ENCODE results near the gene STRN. TPM values are rescaled to one million over a fixed set of nuclear protein-coding genes. Genes with fewer than 3 reads are reported as not detected.

STRN gene
- total RNA-seq, 1 donor from 2014 or later = 24.7 TPM

DNA sequence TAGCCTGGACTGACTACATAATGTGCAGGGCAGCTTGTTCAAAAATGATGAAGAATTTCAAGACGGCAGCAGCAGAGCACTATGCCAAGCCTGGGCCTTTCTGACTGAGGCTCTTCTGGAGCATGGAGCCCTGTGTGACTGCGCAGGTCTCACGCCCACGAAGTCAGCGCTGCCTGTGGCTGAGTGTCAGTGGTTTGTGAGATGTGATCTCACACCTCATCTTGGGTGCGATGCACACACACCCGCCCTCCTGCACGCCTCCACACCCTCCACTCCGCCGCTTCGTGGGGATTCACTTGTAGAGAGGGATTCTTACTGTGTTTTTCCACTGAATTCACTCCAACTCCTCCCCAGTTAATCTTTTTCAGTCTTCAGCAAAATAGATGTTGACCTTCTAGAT lies 166.0 kb downstream of the STRN start:
- ATAC-seq (ENCODE audit: low read depth) (no peak), DNase-seq (no peak)
- Mint-ChIP-seq H3K9me3 (no peaks in the 10 kb centered on the region), H3K36me3 (ENCODE audit: low read depth) (no peaks in the 10 kb centered on the region), H3K4me3 (no peak overlapping the region), H3K4me1 (no peaks in the 10 kb centered on the region), H3K27ac (no peak overlapping the region), H3K27me3 (peaks cover 27% of the 10 kb centered on the region)
- TF ChIP-seq, protein P1, sequence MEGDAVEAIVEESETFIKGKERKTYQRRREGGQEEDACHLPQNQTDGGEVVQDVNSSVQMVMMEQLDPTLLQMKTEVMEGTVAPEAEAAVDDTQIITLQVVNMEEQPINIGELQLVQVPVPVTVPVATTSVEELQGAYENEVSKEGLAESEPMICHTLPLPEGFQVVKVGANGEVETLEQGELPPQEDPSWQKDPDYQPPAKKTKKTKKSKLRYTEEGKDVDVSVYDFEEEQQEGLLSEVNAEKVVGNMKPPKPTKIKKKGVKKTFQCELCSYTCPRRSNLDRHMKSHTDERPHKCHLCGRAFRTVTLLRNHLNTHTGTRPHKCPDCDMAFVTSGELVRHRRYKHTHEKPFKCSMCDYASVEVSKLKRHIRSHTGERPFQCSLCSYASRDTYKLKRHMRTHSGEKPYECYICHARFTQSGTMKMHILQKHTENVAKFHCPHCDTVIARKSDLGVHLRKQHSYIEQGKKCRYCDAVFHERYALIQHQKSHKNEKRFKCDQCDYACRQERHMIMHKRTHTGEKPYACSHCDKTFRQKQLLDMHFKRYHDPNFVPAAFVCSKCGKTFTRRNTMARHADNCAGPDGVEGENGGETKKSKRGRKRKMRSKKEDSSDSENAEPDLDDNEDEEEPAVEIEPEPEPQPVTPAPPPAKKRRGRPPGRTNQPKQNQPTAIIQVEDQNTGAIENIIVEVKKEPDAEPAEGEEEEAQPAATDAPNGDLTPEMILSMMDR (IDR thresholded peaks at IDR 0.05) = no peak
- ChIA-PET POLR2A (no interaction called here), CTCF (no interaction called here)
- intact Hi-C loops (cut with micrococcal nuclease) = no loop called here

DNA sequence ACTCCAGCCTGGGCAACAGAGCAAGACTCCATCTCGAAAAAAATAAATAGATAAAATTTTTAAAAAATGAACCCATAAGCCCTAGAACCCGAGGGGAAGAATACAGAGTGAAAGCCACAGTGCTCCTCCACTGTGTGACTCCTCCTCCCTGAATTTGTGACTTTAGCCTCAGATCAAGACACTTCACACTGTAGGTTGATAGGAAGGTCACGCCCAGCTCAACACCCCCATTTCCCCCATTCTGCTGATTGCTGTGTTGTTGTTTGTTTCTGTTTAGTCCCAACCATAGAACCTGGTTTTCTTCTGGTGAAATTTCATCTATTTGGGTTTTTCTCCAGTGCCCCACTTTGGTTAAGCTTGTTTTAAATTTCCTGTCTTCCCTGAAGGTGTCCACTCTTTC lies 167.6 kb downstream of the STRN start:
- POLR2A ChIA-PET = no interaction called here
- intact Hi-C loops (cut with micrococcal nuclease) = no loop called here
- ATAC-seq (ENCODE audit: low read depth) = no peak
- Mint-ChIP-seq H3K36me3 (ENCODE audit: low read depth) (no peaks in the 10 kb centered on the region), H3K27ac (no peak overlapping the region), H3K4me3 (no peak overlapping the region), H3K27me3 (peaks cover 27% of the 10 kb centered on the region), H3K9me3 (no peaks in the 10 kb centered on the region), H3K4me1 (no peaks in the 10 kb centered on the region)
- DNase-seq = no peak
- TF ChIP-seq, protein P1 (IDR thresholded peaks at IDR 0.05) = no peak
- CTCF ChIA-PET = no interaction called here

- no peak for ATAC-seq (ENCODE audit: low read depth)
- H3K4me1 Mint-ChIP-seq = no peaks in the 10 kb centered on the region
- H3K36me3 Mint-ChIP-seq (ENCODE audit: low read depth) = no peaks in the 10 kb centered on the region
- no peak overlapping the region for H3K4me3 Mint-ChIP-seq
- H3K27ac Mint-ChIP-seq = no peak overlapping the region
- ChIA-PET POLR2A (no interaction called here), CTCF (no interaction called here)
- H3K27me3 Mint-ChIP-seq = peaks cover 23% of the 10 kb centered on the region
- TF ChIP-seq, protein P1 (IDR thresholded peaks at IDR 0.05) = no peak
- no peak for DNase-seq
- H3K9me3 Mint-ChIP-seq = no peaks in the 10 kb centered on the region
- intact Hi-C loops (cut with micrococcal nuclease) = no loop called here
Measured at GRCh38 chr2:36797324-36798070, 168.8 kb downstream of the STRN start.

Other genes starting within 250 kb of the STRN start
- gene HEATR5B, start 117.8 kb upstream of the STRN start, total RNA-seq = 42.6 and 50.3 TPM in 2 replicates
- gene GPATCH11, start 118.0 kb upstream of the STRN start, total RNA-seq = 30.7 and 32.9 TPM in 2 replicates
- gene EIF2AK2, start 190.4 kb upstream of the STRN start, total RNA-seq = 37.0 and 39.9 TPM in 2 replicates
- not detected in 2 replicates for gene SULT6B1, start 222.1 kb upstream of the STRN start, total RNA-seq
- gene CEBPZOS, start 230.0 kb upstream of the STRN start, total RNA-seq = 29.2 and 35.5 TPM in 2 replicates

All from activated B cell treated with CpG ODN at 0.5 μM for 24 hours (primary cell).